GM20000 (cell line): ENCODE data around the gene CELF3.
A peak's percentile ranks its signal among the peaks of the same experiment; 100 is the strongest.

ENCODE experiments used
- DNase-seq: peaks from one replicate; pipeline ENCODE4 v3.0.0; 2012; ENCODE audit warnings: low spot score
- TF ChIP-seq, protein P1 (sequence below): IDR thresholded peaks from 2 replicates; pipeline ENCODE4 v1.5.1; 2012; ENCODE audit warnings: mild to moderate bottlenecking, control low read depth; ENCODE audit errors: extremely low read depth, missing control alignments

CELF3 gene

GRCh38 chr1:151716771-151717631 is at the start of gene CELF3:
Gene CELF3 (minus strand): TSS chr1:151716803. CDS start chr1:151716020, 783 bp downstream.
- TF ChIP-seq, protein P1, sequence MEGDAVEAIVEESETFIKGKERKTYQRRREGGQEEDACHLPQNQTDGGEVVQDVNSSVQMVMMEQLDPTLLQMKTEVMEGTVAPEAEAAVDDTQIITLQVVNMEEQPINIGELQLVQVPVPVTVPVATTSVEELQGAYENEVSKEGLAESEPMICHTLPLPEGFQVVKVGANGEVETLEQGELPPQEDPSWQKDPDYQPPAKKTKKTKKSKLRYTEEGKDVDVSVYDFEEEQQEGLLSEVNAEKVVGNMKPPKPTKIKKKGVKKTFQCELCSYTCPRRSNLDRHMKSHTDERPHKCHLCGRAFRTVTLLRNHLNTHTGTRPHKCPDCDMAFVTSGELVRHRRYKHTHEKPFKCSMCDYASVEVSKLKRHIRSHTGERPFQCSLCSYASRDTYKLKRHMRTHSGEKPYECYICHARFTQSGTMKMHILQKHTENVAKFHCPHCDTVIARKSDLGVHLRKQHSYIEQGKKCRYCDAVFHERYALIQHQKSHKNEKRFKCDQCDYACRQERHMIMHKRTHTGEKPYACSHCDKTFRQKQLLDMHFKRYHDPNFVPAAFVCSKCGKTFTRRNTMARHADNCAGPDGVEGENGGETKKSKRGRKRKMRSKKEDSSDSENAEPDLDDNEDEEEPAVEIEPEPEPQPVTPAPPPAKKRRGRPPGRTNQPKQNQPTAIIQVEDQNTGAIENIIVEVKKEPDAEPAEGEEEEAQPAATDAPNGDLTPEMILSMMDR: no peak
- no peak for DNase-seq

GRCh38 chr1:151763990-151764389 is 47.4 kb upstream of the CELF3 start:
- DNase-seq: no peak
- TF ChIP-seq, protein P1: no peak

DNA sequence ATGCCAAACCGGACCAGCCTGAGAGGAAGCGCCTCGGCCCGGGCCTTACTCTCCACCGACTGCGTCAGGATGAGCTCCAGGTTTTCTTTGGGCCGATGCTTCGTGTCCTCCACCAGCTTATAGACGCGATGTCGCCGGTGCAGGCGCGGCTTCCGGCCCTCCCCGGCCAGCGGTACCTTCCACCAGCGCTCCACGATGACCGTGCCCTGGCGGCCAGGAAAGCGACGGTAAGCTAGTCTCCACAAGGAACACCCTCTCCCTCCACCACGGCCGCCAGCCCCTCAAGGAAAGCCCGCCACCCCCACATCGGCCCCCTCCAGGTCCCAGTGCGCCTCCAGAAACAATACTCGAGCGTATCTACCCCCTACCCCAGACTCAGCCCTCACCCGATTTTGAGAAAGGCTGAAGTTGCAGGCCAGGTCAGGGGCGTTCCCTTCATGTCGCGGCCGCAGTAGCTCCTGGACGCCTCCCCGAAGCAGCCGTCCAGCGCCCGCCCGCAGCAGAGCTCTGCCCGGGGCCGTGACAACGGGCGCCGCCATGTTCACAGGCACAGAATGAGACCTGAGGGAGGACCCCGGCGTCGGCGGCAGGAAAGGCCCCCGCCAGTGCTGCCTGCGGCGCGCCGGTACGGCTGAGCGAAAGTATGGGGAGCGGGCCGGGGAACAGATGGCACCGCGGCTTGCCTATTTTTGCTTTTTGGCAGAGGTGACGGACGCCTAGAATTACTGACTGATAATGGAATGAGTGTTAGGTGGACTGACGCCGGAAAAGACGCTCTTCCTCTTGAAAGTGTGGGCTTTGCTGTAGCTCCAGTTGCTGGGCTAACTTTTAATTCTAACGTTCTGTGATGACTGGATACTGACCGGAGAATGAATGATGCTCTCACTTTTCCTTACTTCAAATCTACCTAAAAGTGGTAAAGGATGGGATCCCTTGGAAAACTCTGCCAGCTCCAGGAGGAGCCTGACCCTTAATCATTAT is 46.6 kb upstream of the CELF3 start, which contains the start of gene MRPL9:
TSS of gene MRPL9 (minus strand) at position 556 of the 981 bp plus-strand sequence. CDS start at position 539, 17 bp downstream.
- DNase-seq: peak; percentile 93
- TF ChIP-seq, protein P1: no peak

- no peak for DNase-seq
Measured at GRCh38 chr1:151760597-151761385, 44.2 kb upstream of the CELF3 start.

GRCh38 chr1:151759241-151759640 is 42.6 kb upstream of the CELF3 start:
- TF ChIP-seq, protein P1: no peak
- DNase-seq: no peak

More at GRCh38 chr1:151760597-151761385, 44.2 kb upstream of the CELF3 start:
- TF ChIP-seq, protein P1: no peak

DNA sequence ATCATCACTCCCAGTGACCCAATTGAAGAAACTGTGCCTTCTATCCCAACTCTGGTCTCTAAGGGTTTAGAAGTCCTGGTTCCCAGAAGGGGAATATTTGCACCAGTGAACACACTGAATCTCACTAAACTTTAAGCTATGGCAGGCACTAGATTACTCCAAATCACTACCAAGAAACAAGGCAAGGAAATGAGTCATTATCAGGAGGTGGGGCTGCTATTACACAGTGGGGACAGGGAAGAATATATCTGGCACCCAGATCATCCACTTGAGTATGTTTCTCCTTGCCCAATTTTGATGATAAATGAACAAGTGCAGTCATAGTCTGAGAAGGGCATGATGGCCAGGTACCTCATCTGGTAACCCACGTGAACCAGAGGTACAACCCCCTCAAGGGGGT is 39.7 kb upstream of the CELF3 start:
- TF ChIP-seq, protein P1: no peak
- DNase-seq: no peak
